BJ (cell line): Measurements from ENCODE around the gene TNNI2. TPM values are rescaled to one million over a fixed set of nuclear protein-coding genes. Genes with fewer than 3 reads are reported as not detected.
"Not testable (repeated sequence)": the region's sequence is repeated elsewhere in the genome, so short reads cannot be mapped to it uniquely, and the experiment has no call there.

Experiments
- CTCF ChIA-PET: fragments of 350-600 bp; formaldehyde crosslinking; extraction: SDS; loops from one replicate; lab custom pipeline; 2021; ENCODE audit warnings: antibody characterized with exemption, inconsistent platforms; lab: Yijun Ruan, JAX
- POLR2A ChIA-PET: fragments of 300-600 bp; sonication (Branson Sonifier 250); formaldehyde crosslinking; extraction: SDS; loops from one replicate; lab custom pipeline; 2021; ENCODE audit warnings: antibody characterized with exemption; lab: Charles Lee
- DNase-seq: peaks from one replicate; pipeline ENCODE4 v3.0.0-alpha.2; 2011; ENCODE audit warnings: low read depth
- H3K27me3 ChIP-seq: 2 replicates; pipeline ENCODE4 v1.6.0; 2011; ENCODE audit warnings: low read length; ENCODE audit not compliant: control insufficient read depth, insufficient read depth
- H3K36me3 ChIP-seq: 2 replicates; pipeline ENCODE4 v1.5.1; 2011; ENCODE audit warnings: low read length; ENCODE audit not compliant: control insufficient read depth, insufficient read depth
- H3K4me3 ChIP-seq: 2 replicates; pipeline ENCODE4 v1.5.1; 2011; ENCODE audit warnings: low read depth, mild to moderate bottlenecking, control low read depth, low read length
- CTCF ChIP-seq: IDR thresholded peaks from 2 replicates; pipeline ENCODE4 v1.5.1; 2011; ENCODE audit warnings: low read depth, mild to moderate bottlenecking, control low read depth, inconsistent platforms, low read length, moderate library complexity; ENCODE audit not compliant: insufficient read depth
- polyA plus RNA-seq: library from polyadenylated mRNA; depleted of rRNA; stranded (reverse); fragments of >200 nt; gene quantifications from 2 replicates; pipeline ENCODE4 v1.2.3, GENCODE V29; 2011

TNNI2 gene
- polyA plus RNA-seq, 1 experiment: not detected

- ChIA-PET CTCF (interaction anchor here (1.5 kb wide), 1 partner anchor 11 kb away, joined by 3 read pairs; no protein-coding TSS in a partner anchor), POLR2A (no interaction called here)
- no peak overlapping the region for H3K4me3 ChIP-seq
- TF ChIP-seq CTCF: no peak
- peaks cover 6% of the 10 kb centered on the region; the same call in 1 of the 2 replicates for H3K27me3 ChIP-seq
- H3K36me3 ChIP-seq: no peaks in the 10 kb centered on the region
- DNase-seq: no peak
These were observed 41.2 kb upstream of the TNNI2 start for GRCh38 chr11:1797391-1798125.

GRCh38 chr11:1803246-1803645 lies 35.5 kb upstream of the TNNI2 start:
- Histone ChIP-seq H3K36me3 (no peaks in the 10 kb centered on the region), H3K27me3 (peaks cover 2% of the 10 kb centered on the region; the same call in 1 of the 2 replicates), H3K4me3 (no peak overlapping the region)
- DNase-seq: no peak
- ChIA-PET POLR2A (no interaction called here), CTCF (no interaction called here)
- no peak for TF ChIP-seq CTCF

GRCh38 chr11:1803835-1804519 lies 34.8 kb upstream of the TNNI2 start:
- DNase-seq, H3K36me3 ChIP-seq, H3K27me3 ChIP-seq, H3K4me3 ChIP-seq, POLR2A ChIA-PET: not testable (repeated sequence)
- CTCF ChIA-PET: interaction anchor here (1.3 kb wide), 1 partner anchor 10 kb away, joined by 3 read pairs; no protein-coding TSS in a partner anchor

GRCh38 chr11:1805525-1805924 lies 33.3 kb upstream of the TNNI2 start:
- H3K36me3 ChIP-seq: no peaks in the 10 kb centered on the region
- no peak overlapping the region for H3K4me3 ChIP-seq
- DNase-seq: no peak
- ChIA-PET POLR2A (no interaction called here), CTCF (interaction anchor here (1.1 to 1.6 kb wide), 4 partner anchors 9 to 70 kb away, joined by 3 to 4 read pairs (median 3); no protein-coding TSS in a partner anchor)
- H3K27me3 ChIP-seq: peaks cover 1% of the 10 kb centered on the region; the same call in 1 of the 2 replicates
- TF ChIP-seq CTCF: no peak

- DNase-seq: no peak
- CTCF ChIA-PET: interaction anchor here (0.9 to 2.6 kb wide), 5 partner anchors 9 to 114 kb away, joined by 3 to 12 read pairs (median 3); no protein-coding TSS in a partner anchor
- POLR2A ChIA-PET: no interaction called here
- Histone ChIP-seq H3K27me3 (peaks cover 1% of the 10 kb centered on the region; the same call in 1 of the 2 replicates), H3K4me3 (no peak overlapping the region), H3K36me3 (no peaks in the 10 kb centered on the region)
- TF ChIP-seq CTCF: 0 out of 2 replicates have a peak, but pooled peaks have one; percentile 11
These were observed 31.4 kb upstream of the TNNI2 start for GRCh38 chr11:1807264-1807995.
